K562 (cell line): ENCODE results near the gene FAM149A. TPM values are rescaled to one million over a fixed set of nuclear protein-coding genes. Genes with fewer than 3 reads are reported as not detected.

Experiments used
- ATAC-seq: fragments of 200-7000 bp; cut with Tn5 transposase; 3 replicates; pipeline ENCODE4 v1.9.1; 2020; ENCODE audit warnings: moderate library complexity
- BruUV-seq: library from RNA; stranded (reverse); fragments of 400-500 nt; replicated peaks from 2 replicates; lab custom pipeline; 2021; lab: Mats Ljungman, UMichigan
- CTCF ChIA-PET: fragments of 300-600 bp; formaldehyde crosslinking; extraction: SDS; loops from one replicate; lab custom pipeline; 2021; ENCODE audit warnings: low intra/inter-chr PET ratio; lab: Yijun Ruan, JAX
- POLR2A ChIA-PET: fragments of 300-600, 350-650 bp; sonication (Branson Sonifier 250); formaldehyde crosslinking; extraction: SDS; loops from one replicate; lab custom pipeline; 2021; ENCODE audit warnings: antibody characterized with exemption, inconsistent platforms; lab: Yijun Ruan, JAX
- DNase-seq, 4 experiments: peaks; one replicate each; pipeline versions ENCODE4 v3.0.0 to v3.0.0-alpha.2; 2011 to 2018; ENCODE audit warnings: low spot score in 3 of 4, mixed read lengths in 3 of 4; ENCODE audit errors: extremely low read depth in 1 of 4
- FAIRE-seq: peaks from 2 replicates; lab custom pipeline; 2011; peaks lifted over from hg19 to GRCh38; lab: Jason Lieb, UNC
- H2AFZ ChIP-seq: 2 replicates; pipeline ENCODE4 v1.6.0; 2011; ENCODE audit warnings: low read depth, low read length, control low read depth, inconsistent platforms
- H3K27ac ChIP-seq: fragments of 200-600 bp; 3 replicates; pipeline ENCODE4 v1.8.0; 2011; ENCODE audit warnings: low read depth, mild to moderate bottlenecking, control low read depth, inconsistent platforms, low read length, moderate library complexity, mixed read lengths; ENCODE audit errors: extremely low read depth
- H3K27me3 ChIP-seq, 2 experiments: fragments of 300-600 bp in 1 of 2; 2 replicates in 1 of 2; 3 replicates in 1 of 2; pipeline versions ENCODE4 v1.6.0 to v1.8.0; 2011; ENCODE audit warnings: inconsistent platforms in 2 of 2, low read length in 2 of 2, mild to moderate bottlenecking in 1 of 2, mixed read lengths in 1 of 2, moderate library complexity in 1 of 2; ENCODE audit not compliant: control insufficient read depth in 2 of 2, insufficient read depth in 2 of 2
- H3K36me3 ChIP-seq: fragments of 300-600 bp; 3 replicates; pipeline ENCODE4 v1.8.0; 2011; ENCODE audit warnings: mild to moderate bottlenecking, low read length, inconsistent platforms; ENCODE audit not compliant: control insufficient read depth, insufficient read depth
- H3K4me1 ChIP-seq, 2 experiments: fragments of 200-600 bp in 1 of 2; replicated peaks in 1 of 2; 2 replicates in 1 of 2; 3 replicates in 1 of 2; pipeline versions ENCODE4 v1.5.1 to v1.8.0; 2011; ENCODE audit warnings: inconsistent platforms in 2 of 2, low read length in 2 of 2, mild to moderate bottlenecking in 1 of 2, mixed read lengths in 1 of 2, moderate library complexity in 1 of 2; ENCODE audit not compliant: control insufficient read depth in 2 of 2, insufficient read depth in 2 of 2
- H3K4me2 ChIP-seq: 2 replicates; pipeline ENCODE4 v1.6.1; 2011; ENCODE audit warnings: low read length, control low read depth, inconsistent platforms, mixed read lengths; ENCODE audit not compliant: insufficient read depth
- H3K4me3 ChIP-seq: fragments of 200-600 bp; sonication (generic), shearing (Covaris generic); 2 replicates; pipeline ENCODE4 v1.5.1; 2016; ENCODE audit warnings: control low read depth, inconsistent platforms
- H3K79me2 ChIP-seq: fragments of 200-600 bp; 3 replicates; pipeline ENCODE4 v1.8.0; 2011; ENCODE audit warnings: low read length, inconsistent platforms; ENCODE audit not compliant: control insufficient read depth, insufficient read depth
- H3K9ac ChIP-seq, 2 experiments: 2 replicates each; pipeline versions ENCODE4 v1.6.0 to v1.6.1; 2011; ENCODE audit warnings: low read depth in 2 of 2, low read length in 2 of 2, control low read depth in 1 of 2, inconsistent platforms in 1 of 2, mild to moderate bottlenecking in 1 of 2, mixed read lengths in 1 of 2; ENCODE audit not compliant: insufficient read depth in 1 of 2
- H3K9me1 ChIP-seq: one replicate; pipeline ENCODE4 v1.6.0; 2011; ENCODE audit warnings: inconsistent platforms, mild to moderate bottlenecking, low read length, moderate library complexity; ENCODE audit not compliant: control insufficient read depth, insufficient read depth
- H3K9me3 ChIP-seq: replicated peaks from 2 replicates; pipeline ENCODE4 v1.5.1; 2011; ENCODE audit warnings: low read depth, low read length, inconsistent platforms; ENCODE audit not compliant: control insufficient read depth, insufficient read depth
- H4K20me1 ChIP-seq: replicated peaks from 2 replicates; pipeline ENCODE4 v1.6.1; 2011; ENCODE audit warnings: low read length, inconsistent platforms, mixed read lengths; ENCODE audit not compliant: control insufficient read depth, insufficient read depth
- HDGF ChIP-seq: fragments of 450-650 bp; IDR thresholded peaks from 2 replicates; pipeline ENCODE4 v1.6.1; 2016
- THAP12 ChIP-seq: fragments of 250-450 bp; sonication (Bioruptor Pico); IDR thresholded peaks from 2 replicates; pipeline ENCODE4 v1.9.0; 2021; ENCODE audit warnings: mild to moderate bottlenecking, inconsistent platforms
- WGBS: fragments of 100-300 bp; shearing (Covaris generic); methylation state at CpG from one replicate; pipeline ENCODE4 v1.1.6; 2016; ENCODE audit warnings: low coverage, mixed read lengths; ENCODE audit not compliant: insufficient coverage; ENCODE audit errors: missing lambda C conversion rate; 5-methylcytosine and 5-hydroxymethylcytosine counted together
- in situ Hi-C: fragments of 300-500 bp; cut with MboI; formaldehyde crosslinking; loops from 4 replicates; pipeline ENCODE4 v1.15.0; 2018; ENCODE audit warnings: inconsistent platforms, mixed read lengths
- intact Hi-C: fragments of 100-400 bp; cut with micrococcal nuclease; formaldehyde crosslinking; loops from 2 replicates; pipeline ENCODE4 v1.14.2; 2022
- polyA plus RNA-seq, 8 experiments: library from polyadenylated mRNA; depleted of rRNA in 4 of 8; stranded (reverse) in 5 of 8; unstranded in 3 of 8; fragments of >200 nt; fragmentation: Nextera tagmentation in 2 of 8; fragmentation: Illumina TruSeq in 1 of 8; extraction: Ambion mirVana in 2 of 8; extraction: Trizol in 1 of 8; gene quantifications; 2 replicates each; pipeline versions ENCODE4 v1.2.1 to v1.2.3, GENCODE V29; 2011 to 2014; ENCODE audit warnings: inconsistent platforms in 1 of 8, missing spikeins in 1 of 8
- total RNA-seq, 7 experiments: library from RNA; depleted of rRNA in 6 of 7; stranded (reverse); fragments of >200 nt in 6 of 7; fragmentation: Illumina TruSeq in 2 of 7; extraction: Trizol in 2 of 7; gene quantifications; 2 replicates each; pipeline versions ENCODE4 v1.2.1 to v1.2.3, GENCODE V29; 2011 to 2021; ENCODE audit warnings: low replicate concordance in 1 of 7

The FAM149A gene
- total and polyA plus RNA-seq, 9 of the 15 experiments (the other 6 are each of a cell fraction or from before 2014, with no cell fraction given) = not detected

DNA sequence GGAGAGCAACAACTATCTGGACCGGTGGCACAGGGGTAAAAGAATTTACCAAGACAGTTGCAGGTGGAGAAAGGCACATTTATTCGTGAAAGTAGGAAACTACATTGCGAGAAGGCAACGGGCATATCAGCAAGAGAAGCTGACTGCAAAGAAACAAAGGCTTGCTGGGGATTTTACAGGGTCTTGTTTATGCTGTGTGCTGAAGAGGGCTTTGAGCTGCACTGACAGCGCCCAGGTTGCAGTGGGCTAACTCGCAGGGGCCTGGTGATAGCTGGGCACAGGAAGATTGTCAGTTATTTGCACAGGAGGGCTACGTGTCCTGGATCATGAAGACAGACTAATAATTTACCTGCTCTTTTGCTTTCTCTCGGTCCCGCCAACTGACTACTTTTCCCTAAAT lies 24.8 kb upstream of the FAM149A start:
- Histone ChIP-seq H3K4me2 (no peak overlapping the region), H3K9me1 (no peaks in the 10 kb centered on the region), H4K20me1 (no peaks in the 10 kb centered on the region), H3K9me3 (no peaks in the 10 kb centered on the region), H3K9ac (no peak overlapping the region), H3K27ac (no peak overlapping the region), H3K4me3 (no peak overlapping the region), H2AFZ (no peak overlapping the region), H3K27me3 (peaks cover 11 to 25% of the 10 kb centered on the region in 2 experiments; a peak in 4 of 5 replicates), H3K79me2 (no peaks in the 10 kb centered on the region), H3K4me1 (no peaks in the 10 kb centered on the region; a peak in 1 of 5 replicates), H3K36me3 (no peaks in the 10 kb centered on the region)
- intact Hi-C loops = no loop called here
- BruUV-seq = no TSS peak
- in situ Hi-C loops = no loop called here
- no peak for DNase-seq
- 1% methylated on average over 8 of the region's 9 CpGs for WGBS
- CTCF ChIA-PET = no interaction called here
- ATAC-seq = no peak
- POLR2A ChIA-PET = interaction anchor here (1.0 to 1.2 kb wide), 2 partner anchors 9 to 12 kb away, joined by 3 to 4 read pairs; no protein-coding TSS in a partner anchor
- FAIRE-seq = no peak
- TF ChIP-seq THAP12 (CRISPR knock-in tag) (no peak), HDGF (no peak)
